Thymus (tissue), 11 donors: ENCODE results near the gene PRPF4. TPM values are rescaled to one million over a fixed set of nuclear protein-coding genes. Genes with fewer than 3 reads are reported as not detected.
"Not testable (repeated sequence)": the region's sequence is repeated elsewhere in the genome, so short reads cannot be mapped to it uniquely, and the experiment has no call there.

Source experiments
- DNase-seq, 9 donors: peaks; one replicate each; pipeline ENCODE4 v3.0.0-alpha.2; 2013; ENCODE audit warnings: low spot score in 9 of 9, low read depth in 6 of 9, missing footprints in 1 of 9
- H3K27ac ChIP-seq, 2 donors: one replicate each; pipeline ENCODE4 v1.5.1; 2013; ENCODE audit warnings: control low read depth in 1 of 2, low read depth in 1 of 2, low read length in 1 of 2, mild to moderate bottlenecking in 1 of 2, moderate library complexity in 1 of 2
- H3K27me3 ChIP-seq, 2 donors: one replicate each; pipeline ENCODE4 v1.5.1; 2013; ENCODE audit warnings: low read length in 1 of 2; ENCODE audit not compliant: control insufficient read depth in 2 of 2, insufficient read depth in 1 of 2
- H3K36me3 ChIP-seq, 2 donors: one replicate each; pipeline ENCODE4 v1.5.1; 2013; ENCODE audit warnings: low read length in 1 of 2, mild to moderate bottlenecking in 1 of 2, moderate library complexity in 1 of 2; ENCODE audit not compliant: control insufficient read depth in 2 of 2, insufficient read depth in 2 of 2
- H3K4me1 ChIP-seq, 2 donors: one replicate each; pipeline ENCODE4 v1.5.1; 2013; ENCODE audit warnings: low read length in 2 of 2; ENCODE audit not compliant: control insufficient read depth in 2 of 2, insufficient read depth in 2 of 2
- H3K4me3 ChIP-seq, 2 donors: one replicate each; pipeline ENCODE4 v1.5.1; 2013; ENCODE audit warnings: low read length in 2 of 2, control low read depth in 1 of 2, mild to moderate bottlenecking in 1 of 2
- H3K9me3 ChIP-seq, 2 donors: one replicate each; pipeline ENCODE4 v1.5.1; 2013; ENCODE audit warnings: low read length in 1 of 2, mild to moderate bottlenecking in 1 of 2; ENCODE audit not compliant: control insufficient read depth in 2 of 2, insufficient read depth in 1 of 2
- WGBS: extraction: QIAGEN DNeasy Blood & Tissue Kit; methylation state at CpG from one replicate; pipeline ENCODE4 v1.1.7; 2013; 5-methylcytosine and 5-hydroxymethylcytosine counted together
- polyA plus RNA-seq: library from polyadenylated mRNA; stranded (reverse); fragments of 200-250 nt; gene quantifications from one replicate; pipeline ENCODE4 v1.2.3, GENCODE V29; 2013
- total RNA-seq: library from RNA; stranded (reverse); fragments of 120-200 nt; gene quantifications from one replicate; pipeline ENCODE4 v1.2.4, GENCODE V29; 2013
- donor health status: healthy.

Gene PRPF4
- total and polyA plus RNA-seq, 2 donors: 18.5 to 22.8 TPM

GRCh38 chr9:113241161-113241560 lies 34.3 kb upstream of the PRPF4 start:
- WGBS: 94% methylated on average over 2 of the region's 2 CpGs

GRCh38 chr9:113244556-113244955 lies 30.9 kb upstream of the PRPF4 start:
- WGBS: 98% methylated on average over 2 of the region's 2 CpGs
- H3K27me3 ChIP-seq: no peaks in the 10 kb centered on the region
- DNase-seq: no peak

More at GRCh38 chr9:113241161-113241560, 34.3 kb upstream of the PRPF4 start:
- Histone ChIP-seq H3K4me3 (no peak overlapping the region), H3K27me3 (no peaks in the 10 kb centered on the region), H3K9me3 (no peaks in the 10 kb centered on the region), H3K27ac (no peak overlapping the region), H3K4me1 (no peaks in the 10 kb centered on the region), H3K36me3 (no peaks in the 10 kb centered on the region)
- DNase-seq: no peak

GRCh38 chr9:113245894-113246293 lies 29.6 kb upstream of the PRPF4 start:
- H3K36me3 ChIP-seq: no peaks in the 10 kb centered on the region
- no peaks in the 10 kb centered on the region for H3K4me1 ChIP-seq
- no peak overlapping the region for H3K4me3 ChIP-seq
- no peak overlapping the region for H3K27ac ChIP-seq
- WGBS: 95% methylated on average over 4 of the region's 4 CpGs
- H3K9me3 ChIP-seq: no peaks in the 10 kb centered on the region
- DNase-seq: no peak
- H3K27me3 ChIP-seq: no peaks in the 10 kb centered on the region

More at GRCh38 chr9:113244556-113244955, 30.9 kb upstream of the PRPF4 start:
- Histone ChIP-seq H3K27ac (no peak overlapping the region), H3K36me3 (no peaks in the 10 kb centered on the region), H3K4me3 (no peak overlapping the region), H3K4me1 (no peaks in the 10 kb centered on the region), H3K9me3 (no peaks in the 10 kb centered on the region)

- no peaks in the 10 kb centered on the region for H3K36me3 ChIP-seq
- 95% methylated on average over 6 of the region's 6 CpGs for WGBS
- no peaks in the 10 kb centered on the region for H3K9me3 ChIP-seq
These were observed 28.5 kb upstream of the PRPF4 start for GRCh38 chr9:113246928-113247327.

GRCh38 chr9:113247640-113248039 lies 27.8 kb upstream of the PRPF4 start:
- DNase-seq: no peak
- Histone ChIP-seq H3K4me3 (no peak overlapping the region), H3K9me3 (no peaks in the 10 kb centered on the region), H3K27ac (no peak overlapping the region), H3K36me3 (no peaks in the 10 kb centered on the region), H3K27me3 (no peaks in the 10 kb centered on the region), H3K4me1 (no peaks in the 10 kb centered on the region)

More at GRCh38 chr9:113246928-113247327, 28.5 kb upstream of the PRPF4 start:
- Histone ChIP-seq H3K4me3 (no peak overlapping the region), H3K4me1 (no peaks in the 10 kb centered on the region), H3K27me3 (no peaks in the 10 kb centered on the region), H3K27ac (no peak overlapping the region)
- no peak for DNase-seq

GRCh38 chr9:113249661-113250060 lies 25.8 kb upstream of the PRPF4 start:
- not testable (repeated sequence) for H3K9me3 ChIP-seq, H3K4me3 ChIP-seq, H3K4me1 ChIP-seq, H3K27ac ChIP-seq, H3K27me3 ChIP-seq, H3K36me3 ChIP-seq, DNase-seq
- 99% methylated on average over 2 of the region's 2 CpGs for WGBS

- DNase-seq: no peak
These were observed 24.7 kb upstream of the PRPF4 start for GRCh38 chr9:113250807-113251206.

GRCh38 chr9:113254991-113255390 lies 20.5 kb upstream of the PRPF4 start:
- no peak for DNase-seq
- Histone ChIP-seq H3K27me3 (no peaks in the 10 kb centered on the region), H3K9me3 (no peaks in the 10 kb centered on the region), H3K4me3 (no peak overlapping the region), H3K36me3 (peaks cover 2 to 13% of the 10 kb centered on the region in 2 donors), H3K27ac (no peak overlapping the region), H3K4me1 (no peaks in the 10 kb centered on the region)
- 97% methylated on average over 1 of the region's 1 CpG for WGBS

More at GRCh38 chr9:113250807-113251206, 24.7 kb upstream of the PRPF4 start:
- Histone ChIP-seq H3K4me1 (no peaks in the 10 kb centered on the region), H3K4me3 (no peak overlapping the region), H3K9me3 (no peaks in the 10 kb centered on the region), H3K27me3 (no peaks in the 10 kb centered on the region), H3K36me3 (no peaks in the 10 kb centered on the region), H3K27ac (no peak overlapping the region)
- 100% methylated on average over 2 of the region's 2 CpGs for WGBS

- peaks cover 6 to 14% of the 10 kb centered on the region in 2 donors for H3K36me3 ChIP-seq
These were observed 20.0 kb upstream of the PRPF4 start for GRCh38 chr9:113255438-113255837.

GRCh38 chr9:113257863-113258262 lies 17.6 kb upstream of the PRPF4 start:
- Histone ChIP-seq H3K36me3 (peaks cover 6 to 14% of the 10 kb centered on the region in 2 donors), H3K4me1 (no peaks in the 10 kb centered on the region), H3K27ac (no peak overlapping the region), H3K27me3 (no peaks in the 10 kb centered on the region), H3K9me3 (no peaks in the 10 kb centered on the region), H3K4me3 (no peak overlapping the region)
- DNase-seq: no peak
- 95% methylated on average over 3 of the region's 3 CpGs for WGBS

More at GRCh38 chr9:113255438-113255837, 20.0 kb upstream of the PRPF4 start:
- H3K27me3 ChIP-seq: no peaks in the 10 kb centered on the region
- DNase-seq: no peak
- 95% methylated on average over 6 of the region's 6 CpGs for WGBS
- H3K27ac ChIP-seq: no peak overlapping the region
- no peaks in the 10 kb centered on the region for H3K9me3 ChIP-seq
- no peak overlapping the region for H3K4me3 ChIP-seq
- H3K4me1 ChIP-seq: no peaks in the 10 kb centered on the region
